A549 (cell line): ENCODE data around the gene AAR2. TPM values are rescaled to one million over a fixed set of nuclear protein-coding genes. Genes with fewer than 3 reads are reported as not detected.

Experiments
- ATAC-seq, 2 experiments: fragments of 200-7000 bp in 1 of 2; fragments of >200 bp in 1 of 2; cut with Nextera tagmentation in 1 of 2; cut with Tn5 transposase in 1 of 2; 3 replicates each; pipeline versions ENCODE4 v1.8.0 to v1.9.1; 2018 to 2020; ENCODE audit warnings: mild to moderate bottlenecking in 1 of 2, moderate library complexity in 1 of 2
- CTCF ChIA-PET: fragments of 300-600 bp; sonication (Branson Sonifier 250); formaldehyde crosslinking; extraction: SDS; loops from one replicate; lab custom pipeline; 2021; ENCODE audit warnings: antibody characterized with exemption, inconsistent platforms; lab: Yijun Ruan, JAX
- POLR2A ChIA-PET: fragments of 350-600 bp; formaldehyde crosslinking; extraction: SDS; loops from one replicate; lab custom pipeline; 2021; ENCODE audit warnings: antibody characterized with exemption, inconsistent platforms; lab: Yijun Ruan, JAX
- DNase-seq, 2 experiments: peaks; one replicate each; pipeline versions ENCODE4 v3.0.0 to v3.0.0-alpha.2; 2011 to 2016; ENCODE audit warnings: low read depth in 1 of 2, low spot score in 1 of 2
- FAIRE-seq: peaks from 2 replicates; lab custom pipeline; 2011; peaks lifted over from hg19 to GRCh38; lab: Jason Lieb, UNC
- H3K27ac ChIP-seq, 2 experiments: fragments of >200 bp; sonication (Bioruptor Twin); formaldehyde crosslinking; 3 replicates each; pipeline ENCODE4 v1.5.1; 2016 to 2017
- H3K4me1 ChIP-seq: fragments of >200 bp; sonication (Bioruptor Twin); formaldehyde crosslinking; 3 replicates; pipeline ENCODE4 v1.6.1; 2016
- H3K4me2 ChIP-seq: fragments of >200 bp; sonication (Bioruptor Twin); formaldehyde crosslinking; 3 replicates; pipeline ENCODE4 v1.6.1; 2016
- H3K4me3 ChIP-seq: fragments of >200 bp; sonication (Bioruptor Twin); formaldehyde crosslinking; 3 replicates; pipeline ENCODE4 v1.5.1; 2016
- H3K9me3 ChIP-seq: fragments of >200 bp; sonication (Bioruptor Twin); formaldehyde crosslinking; 3 replicates; pipeline ENCODE4 v1.6.1; 2016
- ATOH8 ChIP-seq: fragments of 250-450 bp; sonication (Bioruptor Pico); IDR thresholded peaks from 2 replicates; pipeline ENCODE4 v1.5.0; 2020; ENCODE audit warnings: low read depth, mild to moderate bottlenecking, moderate library complexity
- BHLHE40 ChIP-seq: IDR thresholded peaks from 2 replicates; pipeline ENCODE4 v1.6.1; 2012; ENCODE audit warnings: low read depth, low read length, inconsistent platforms
- CBX8 ChIP-seq: fragments of 200-600 bp; sonication (generic); IDR thresholded peaks from 2 replicates; pipeline ENCODE4 v1.6.1; 2016
- CHD4 ChIP-seq: fragments of 200-600 bp; sonication (generic); IDR thresholded peaks from 2 replicates; pipeline ENCODE4 v1.6.1; 2016; ENCODE audit warnings: antibody characterized with exemption, mild to moderate bottlenecking, borderline replicate concordance
- CTCF ChIP-seq: fragments of >200 bp; sonication (Bioruptor Twin); formaldehyde crosslinking; IDR thresholded peaks from 3 replicates; pipeline ENCODE4 v1.5.1; 2016
- ESRRA ChIP-seq: fragments of 150-350 bp; IDR thresholded peaks from 2 replicates; pipeline ENCODE4 v1.6.1; 2014; ENCODE audit warnings: mild to moderate bottlenecking, low read length, borderline replicate concordance
- FOSB ChIP-seq: fragments of 250-450 bp; sonication (Bioruptor Pico); IDR thresholded peaks from 2 replicates; pipeline ENCODE4 v1.5.0; 2020; ENCODE audit warnings: mild to moderate bottlenecking, moderate library complexity
- HES2 ChIP-seq: fragments of >200 bp; sonication (Bioruptor Twin); formaldehyde crosslinking; IDR thresholded peaks from 2 replicates; pipeline ENCODE4 v1.6.1; 2016
- HOXB13 ChIP-seq: fragments of 250-450 bp; sonication (Bioruptor Pico); IDR thresholded peaks from 2 replicates; pipeline ENCODE4 v1.5.0; 2020; ENCODE audit warnings: low read depth, mild to moderate bottlenecking, moderate library complexity
- JUN ChIP-seq, 2 experiments: fragments of >200 bp; sonication (Bioruptor Twin); formaldehyde crosslinking; IDR thresholded peaks; 2 replicates in 1 of 2; 3 replicates in 1 of 2; pipeline ENCODE4 v1.6.1; 2016 to 2017
- MAX ChIP-seq: IDR thresholded peaks from 2 replicates; pipeline ENCODE4 v1.6.1; 2012
- MAZ ChIP-seq: fragments of 150-350 bp; IDR thresholded peaks from 2 replicates; pipeline ENCODE4 v1.6.1; 2014; ENCODE audit warnings: antibody characterized with exemption, low read depth, low read length, borderline replicate concordance
- NFE2L2 ChIP-seq: fragments of 150-350 bp; conservative IDR thresholded peaks from 2 replicates; pipeline ENCODE4 v1.6.1; 2014; ENCODE audit warnings: low read length
- NPAS2 ChIP-seq: fragments of 250-450 bp; sonication (Bioruptor Pico); IDR thresholded peaks from 2 replicates; pipeline ENCODE4 v1.8.0; 2022; ENCODE audit warnings: mild to moderate bottlenecking, moderate library complexity, borderline replicate concordance
- NR3C1 ChIP-seq: fragments of >200 bp; sonication (Bioruptor Twin); formaldehyde crosslinking; IDR thresholded peaks from 3 replicates; pipeline ENCODE4 v1.6.1; 2017
- PHF8 ChIP-seq: fragments of 200-600 bp; sonication (generic); IDR thresholded peaks from 2 replicates; pipeline ENCODE4 v1.6.1; 2016; ENCODE audit warnings: low read depth, mild to moderate bottlenecking, antibody characterized with exemption, moderate library complexity, borderline replicate concordance
- POLR2AphosphoS2 ChIP-seq: conservative IDR thresholded peaks from 2 replicates; pipeline ENCODE4 v1.6.1; 2012; ENCODE audit warnings: low read length, improper control_type of control experiment, inconsistent platforms
- RARB ChIP-seq: fragments of 250-450 bp; sonication (Bioruptor Pico); IDR thresholded peaks from 2 replicates; pipeline ENCODE4 v1.8.0; 2021; ENCODE audit warnings: mild to moderate bottlenecking, moderate library complexity
- RFX5 ChIP-seq: fragments of 450-650 bp; IDR thresholded peaks from 2 replicates; pipeline ENCODE4 v1.7.1; 2014; ENCODE audit warnings: antibody characterized with exemption, mild to moderate bottlenecking, moderate library complexity
- RNF2 ChIP-seq: fragments of 200-600 bp; sonication (generic); IDR thresholded peaks from 2 replicates; pipeline ENCODE4 v1.6.1; 2016; ENCODE audit warnings: low read depth, mild to moderate bottlenecking, antibody characterized with exemption, moderate library complexity, borderline replicate concordance
- SMC3 ChIP-seq: fragments of >200 bp; sonication (Bioruptor Twin); formaldehyde crosslinking; IDR thresholded peaks from 3 replicates; pipeline ENCODE4 v1.6.1; 2018; ENCODE audit warnings: inconsistent platforms
- SREBF2 ChIP-seq: fragments of 450-650 bp; IDR thresholded peaks from 2 replicates; pipeline ENCODE4 v1.6.1; 2014; ENCODE audit warnings: mild to moderate bottlenecking, moderate library complexity
- TP53 ChIP-seq: fragments of 250-450 bp; sonication (Bioruptor Pico); IDR thresholded peaks from 2 replicates; pipeline ENCODE4 v1.5.0; 2021; ENCODE audit warnings: mild to moderate bottlenecking, moderate library complexity
- ZFP36 ChIP-seq: fragments of 450-650 bp; IDR thresholded peaks from 2 replicates; pipeline ENCODE4 v1.6.1; 2014; ENCODE audit warnings: borderline replicate concordance; ENCODE audit not compliant: partially characterized antibody
- ZNF302 ChIP-seq: fragments of 250-450 bp; sonication (Bioruptor Pico); IDR thresholded peaks from 2 replicates; pipeline ENCODE4 v1.9.0; 2021; ENCODE audit warnings: inconsistent platforms, mild to moderate bottlenecking, moderate library complexity
- WGBS: methylation state at CpG from one replicate; pipeline ENCODE4 v1.1.6; 2017; ENCODE audit errors: missing lambda C conversion rate; 5-methylcytosine and 5-hydroxymethylcytosine counted together
- polyA plus RNA-seq, 4 experiments: library from polyadenylated mRNA; depleted of rRNA in 3 of 4; stranded (reverse); fragments of >200 nt; fragmentation: RNase III in 1 of 4; extraction: RNeasy Plus Mini Kit Qiagen cat#74134 plus additional on column Dnase treatment in 1 of 4; gene quantifications; 2 replicates in 3 of 4; 3 replicates in 1 of 4; pipeline ENCODE4 v1.2.3, GENCODE V29; 2011 to 2017

AAR2 gene
- polyA plus RNA-seq, 2 of the 4 experiments (the other 2 are of a cell fraction): 26.8 to 29.2 TPM

- Histone ChIP-seq H3K27ac (no peak overlapping the region), H3K4me3 (no peak overlapping the region), H3K4me1 (no peaks in the 10 kb centered on the region), H3K9me3 (no peaks in the 10 kb centered on the region), H3K4me2 (no peak overlapping the region)
- 93% methylated on average over 4 of the region's 4 CpGs for WGBS
- no peak for TF ChIP-seq PHF8
- no peak for TF ChIP-seq ESRRA
- TF ChIP-seq BHLHE40: no peak
- TF ChIP-seq CTCF: no peak
- TF ChIP-seq MAZ: no peak
- no peak for TF ChIP-seq TP53 (CRISPR knock-in tag)
- no peak for TF ChIP-seq RARB (CRISPR knock-in tag)
- no peak for TF ChIP-seq RFX5
- TF ChIP-seq NR3C1: no peak
- TF ChIP-seq HOXB13: no peak
- no peak for TF ChIP-seq ZNF302
- TF ChIP-seq FOSB: no peak
- ChIA-PET POLR2A (no interaction called here), CTCF (interaction anchor here (0.7 to 3.1 kb wide), 3 partner anchors 30 to 193 kb away, joined by 3 to 11 read pairs (median 7); no protein-coding TSS in a partner anchor)
- FAIRE-seq (no peak), DNase-seq (no peak), ATAC-seq (no peak)
Observed at GRCh38 chr20:36246401-36246800, 10.1 kb downstream of the AAR2 start.

GRCh38 chr20:36248836-36249235 lies 12.6 kb downstream of the AAR2 start:
- no peaks in the 10 kb centered on the region for H3K9me3 ChIP-seq
- H3K27ac ChIP-seq: no peak overlapping the region
- H3K4me3 ChIP-seq: no peak overlapping the region
- ATAC-seq (no peak), FAIRE-seq (no peak), DNase-seq (no peak)
- H3K4me1 ChIP-seq: no peaks in the 10 kb centered on the region
- 93% methylated on average over 4 of the region's 4 CpGs for WGBS
- TF ChIP-seq NPAS2 (CRISPR knock-in tag): no peak
- no peak for TF ChIP-seq RNF2
- TF ChIP-seq TP53 (CRISPR knock-in tag): no peak
- no peak for TF ChIP-seq CHD4
- no peak for TF ChIP-seq JUN (IDR thresholded peaks at IDR 0.05)
- TF ChIP-seq SREBF2: no peak
- TF ChIP-seq ESRRA: no peak
- TF ChIP-seq SMC3: no peak
- no peak for TF ChIP-seq ATOH8
- no peak for TF ChIP-seq CTCF
- no peak for TF ChIP-seq HES2
- no peak for TF ChIP-seq CBX8
- no peak for TF ChIP-seq FOSB
- no peak for TF ChIP-seq MAX
- TF ChIP-seq NFE2L2: no peak
- TF ChIP-seq POLR2AphosphoS2: no peak
- TF ChIP-seq ZFP36: no peak
- no peak overlapping the region for H3K4me2 ChIP-seq
- CTCF ChIA-PET: interaction anchor here (1.7 kb wide), 1 partner anchor 191 kb away, joined by 5 read pairs; no protein-coding TSS in a partner anchor
- POLR2A ChIA-PET: interaction anchor here (0.7 kb wide), 1 partner anchor 142 kb away, joined by 5 read pairs; no protein-coding TSS in a partner anchor
